Tibial artery (tissue), 4 donors: Measurements from ENCODE around the gene CELA3A.

ENCODE experiments used
- DNase-seq, 2 donors: peaks; one replicate each; pipeline ENCODE4 v3.0.0-alpha.2; 2019
- H3K27ac ChIP-seq, 2 donors: fragments of 200-600 bp; sonication (generic) in 1 of 2; 1 replicate in 1 of 2; 2 replicates in 1 of 2; pipeline ENCODE4 v1.5.1; 2018 to 2019; ENCODE audit warnings: mild to moderate bottlenecking in 1 of 2
- H3K27me3 ChIP-seq, 2 donors: fragments of 200-600 bp; sonication (generic) in 1 of 2; one replicate each; pipeline versions ENCODE4 v1.5.1 to v1.6.0; 2016 to 2019
- H3K36me3 ChIP-seq, 3 donors: fragments of 200-600 bp; sonication (generic) in 2 of 3; one replicate each; pipeline ENCODE4 v1.5.1; 2016 to 2019; ENCODE audit warnings: mild to moderate bottlenecking in 2 of 3
- H3K4me1 ChIP-seq, 4 donors: fragments of 200-600 bp; sonication (generic) in 2 of 4; 1 replicate in 3 of 4; 2 replicates in 1 of 4; pipeline ENCODE4 v1.5.1; 2016 to 2019
- H3K4me3 ChIP-seq, 2 donors: fragments of 200-600 bp; sonication (generic) in 1 of 2; 1 replicate in 1 of 2; 2 replicates in 1 of 2; pipeline ENCODE4 v1.5.1; 2018 to 2019; ENCODE audit warnings: mild to moderate bottlenecking in 2 of 2
- H3K9me3 ChIP-seq, 3 donors: fragments of 200-600 bp; sonication (generic) in 1 of 3; one replicate each; pipeline ENCODE4 v1.5.1; 2016 to 2019
- intact Hi-C: fragments of 100-400 bp; cut with DNase I; formaldehyde crosslinking; loops from one replicate; pipeline ENCODE4 v1.15.0; 2023; ENCODE audit warnings: low total_unique reads
- TF ChIP-seq, protein P1 (sequence below), 2 experiments: fragments of 200-600 bp in 1 of 2; fragments of 450-650 bp in 1 of 2; IDR thresholded peaks; one replicate each; pipeline ENCODE4 v1.5.1; 2017 to 2019; ENCODE audit warnings: antibody characterized with exemption in 2 of 2, mild to moderate bottlenecking in 1 of 2, moderate library complexity in 1 of 2

CELA3A gene, protein sequence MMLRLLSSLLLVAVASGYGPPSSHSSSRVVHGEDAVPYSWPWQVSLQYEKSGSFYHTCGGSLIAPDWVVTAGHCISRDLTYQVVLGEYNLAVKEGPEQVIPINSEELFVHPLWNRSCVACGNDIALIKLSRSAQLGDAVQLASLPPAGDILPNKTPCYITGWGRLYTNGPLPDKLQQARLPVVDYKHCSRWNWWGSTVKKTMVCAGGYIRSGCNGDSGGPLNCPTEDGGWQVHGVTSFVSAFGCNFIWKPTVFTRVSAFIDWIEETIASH

DNA sequence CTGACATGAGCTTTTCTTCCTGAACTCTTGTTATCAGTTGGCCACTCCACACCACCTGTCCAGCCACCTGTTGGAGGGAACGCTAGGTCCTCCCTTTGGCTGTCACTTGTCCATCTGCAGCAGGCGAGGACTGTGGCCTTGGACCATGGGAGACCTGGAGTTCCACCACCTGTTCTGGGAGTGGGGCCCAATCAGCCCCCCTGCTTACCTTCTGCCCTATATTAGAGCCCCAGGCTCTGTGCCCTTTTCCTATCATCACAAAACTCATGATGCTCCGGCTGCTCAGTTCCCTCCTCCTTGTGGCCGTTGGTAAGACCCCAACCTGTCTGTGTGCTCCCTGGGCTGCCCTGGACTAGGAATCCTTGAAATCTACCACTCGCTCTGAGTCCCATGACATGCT, at the start of gene CELA3A:
CELA3A (plus strand) TSS at position 249 of the 400 bp plus-strand sequence; CDS start at position 267, 18 bp downstream.
- Histone ChIP-seq H3K4me3 (no peak within 1 kb of the TSS), H3K27ac (no peak within 1 kb of the TSS), H3K36me3 (no peaks in the 10 kb centered on the region), H3K27me3 (peaks cover 0 to 5% of the 10 kb centered on the region in 2 donors), H3K9me3 (no peaks in the 10 kb centered on the region), H3K4me1 (no peaks in the 10 kb centered on the region)
- TF ChIP-seq, protein P1, sequence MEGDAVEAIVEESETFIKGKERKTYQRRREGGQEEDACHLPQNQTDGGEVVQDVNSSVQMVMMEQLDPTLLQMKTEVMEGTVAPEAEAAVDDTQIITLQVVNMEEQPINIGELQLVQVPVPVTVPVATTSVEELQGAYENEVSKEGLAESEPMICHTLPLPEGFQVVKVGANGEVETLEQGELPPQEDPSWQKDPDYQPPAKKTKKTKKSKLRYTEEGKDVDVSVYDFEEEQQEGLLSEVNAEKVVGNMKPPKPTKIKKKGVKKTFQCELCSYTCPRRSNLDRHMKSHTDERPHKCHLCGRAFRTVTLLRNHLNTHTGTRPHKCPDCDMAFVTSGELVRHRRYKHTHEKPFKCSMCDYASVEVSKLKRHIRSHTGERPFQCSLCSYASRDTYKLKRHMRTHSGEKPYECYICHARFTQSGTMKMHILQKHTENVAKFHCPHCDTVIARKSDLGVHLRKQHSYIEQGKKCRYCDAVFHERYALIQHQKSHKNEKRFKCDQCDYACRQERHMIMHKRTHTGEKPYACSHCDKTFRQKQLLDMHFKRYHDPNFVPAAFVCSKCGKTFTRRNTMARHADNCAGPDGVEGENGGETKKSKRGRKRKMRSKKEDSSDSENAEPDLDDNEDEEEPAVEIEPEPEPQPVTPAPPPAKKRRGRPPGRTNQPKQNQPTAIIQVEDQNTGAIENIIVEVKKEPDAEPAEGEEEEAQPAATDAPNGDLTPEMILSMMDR (IDR thresholded peaks at IDR 0.05) = no peak
- no peak for DNase-seq
- intact Hi-C loops = loop anchor here (2.0 kb wide), 1 partner anchor 27 kb away; no protein-coding TSS in a partner anchor

DNA sequence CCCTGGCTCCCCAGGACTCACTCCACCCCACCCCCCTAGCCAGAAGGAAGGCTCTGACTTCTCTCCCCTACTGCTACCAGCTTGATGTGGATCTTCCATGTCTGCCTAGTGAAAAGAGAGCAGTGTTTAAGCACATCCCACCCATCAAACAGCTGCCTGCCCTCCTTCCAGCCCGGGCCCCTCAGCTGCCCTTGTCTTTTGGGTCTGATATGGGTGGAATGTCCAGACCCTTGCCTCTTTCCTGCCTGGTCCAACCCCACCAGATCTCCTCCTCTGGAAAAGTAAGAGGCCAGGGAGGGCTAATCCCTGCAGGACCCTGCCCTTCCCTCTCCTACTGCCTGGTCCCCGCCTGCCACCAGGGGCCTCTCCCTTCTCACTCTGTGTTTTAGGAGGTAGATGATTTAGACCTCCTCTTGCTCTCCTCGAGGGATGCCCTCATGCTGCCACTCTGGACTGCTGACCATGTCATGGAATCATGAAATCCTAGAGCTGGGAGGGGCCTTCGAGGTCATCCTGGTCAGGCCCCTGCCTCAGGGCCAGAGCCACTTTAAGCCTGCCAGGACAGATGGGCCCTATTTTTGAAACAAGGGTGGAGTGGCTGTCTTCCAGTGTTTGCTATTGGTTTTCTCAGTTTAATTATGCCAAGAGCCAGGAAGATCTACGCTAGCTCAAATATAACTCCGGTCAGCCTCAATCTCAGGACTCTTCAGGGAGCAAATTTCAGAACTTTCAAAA, 48.5 kb upstream of the CELA3A start:
- Histone ChIP-seq H3K36me3 (no peaks in the 10 kb centered on the region), H3K9me3 (no peaks in the 10 kb centered on the region), H3K4me3 (no peak overlapping the region), H3K27ac (no peak overlapping the region), H3K4me1 (peaks cover 0 to 30% (median 26%) of the 10 kb centered on the region in 4 donors), H3K27me3 (no peaks in the 10 kb centered on the region)
- intact Hi-C loops = no loop called here
- TF ChIP-seq, protein P1 (IDR thresholded peaks at IDR 0.05) = no peak
- no peak for DNase-seq

DNA sequence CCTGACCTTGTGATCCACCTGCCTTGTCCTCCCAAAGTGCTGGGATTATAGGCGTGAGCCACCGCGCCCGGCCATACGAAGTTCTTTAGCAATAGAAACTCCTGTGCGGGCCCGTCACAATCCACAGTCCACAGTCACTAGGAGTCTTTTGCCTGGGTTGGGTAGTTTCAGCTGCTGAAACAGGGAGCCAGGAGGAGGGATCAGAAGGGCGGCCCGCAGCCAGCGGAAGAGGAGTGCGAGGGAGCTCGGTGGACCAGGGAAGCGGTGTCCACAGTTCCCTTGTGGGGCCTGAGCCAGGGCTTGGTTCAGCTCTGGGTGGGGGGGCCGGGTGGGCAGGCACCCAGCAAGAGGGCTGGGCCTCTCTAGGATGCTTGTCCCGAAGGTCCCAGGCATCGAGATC, 46.4 kb upstream of the CELA3A start:
- intact Hi-C loops = loop anchor here (5.0 kb wide), 1 partner anchor 83 kb away; no protein-coding TSS in a partner anchor

DNA sequence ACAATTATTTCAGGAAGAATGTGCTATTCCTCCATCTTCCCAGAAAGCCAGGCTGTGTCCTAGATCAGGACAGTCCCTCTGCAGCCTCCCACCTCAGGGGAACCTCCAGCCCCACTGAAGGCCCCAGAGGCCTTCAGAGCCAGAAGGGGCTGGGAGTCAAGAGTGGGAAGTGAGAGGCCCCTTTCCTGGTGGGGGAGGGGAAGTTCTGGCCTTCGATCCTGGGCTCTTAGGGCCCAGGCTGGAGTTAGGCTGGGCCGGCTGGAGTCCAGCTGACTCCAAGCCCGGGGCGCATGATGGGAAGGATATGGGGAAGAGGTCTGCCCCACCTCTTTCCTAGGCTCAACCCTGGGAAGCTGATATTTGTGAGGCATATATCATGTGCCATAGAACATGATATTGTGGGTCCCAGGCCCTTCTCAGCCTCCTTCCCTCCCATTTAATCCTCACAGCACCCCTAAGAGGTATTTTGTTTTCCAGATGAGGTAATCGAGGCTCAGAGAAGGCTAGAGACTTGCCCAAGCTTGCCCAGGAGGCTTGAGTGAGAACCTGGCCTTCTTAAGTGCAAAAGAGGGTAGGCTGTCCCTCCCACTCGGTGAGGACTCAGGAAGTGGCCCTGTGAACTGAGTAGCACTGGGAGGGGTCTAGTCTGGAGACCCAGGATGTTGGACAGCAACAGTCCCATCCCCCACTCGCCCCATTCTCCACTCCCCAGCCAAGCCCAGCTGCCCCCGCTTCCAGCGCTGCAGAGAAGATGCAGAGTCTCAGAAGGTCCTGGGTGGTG, 45.8 kb upstream of the CELA3A start:
- peaks cover 0 to 32% (median 26%) of the 10 kb centered on the region in 4 donors for H3K4me1 ChIP-seq
- peak overlapping the region; percentile 81 to 82 for H3K27ac ChIP-seq
- intact Hi-C loops = loop anchor here (5.0 kb wide), 1 partner anchor 83 kb away; no protein-coding TSS in a partner anchor
- peak in 1 of 2 donors; percentile 44 for DNase-seq
- TF ChIP-seq, protein P1 (IDR thresholded peaks at IDR 0.05) = no peak
- H3K9me3 ChIP-seq = no peaks in the 10 kb centered on the region
- H3K36me3 ChIP-seq = no peaks in the 10 kb centered on the region
- H3K4me3 ChIP-seq = no peak overlapping the region
- no peaks in the 10 kb centered on the region for H3K27me3 ChIP-seq

More for the DNA sequence above, 46.4 kb upstream of the CELA3A start:
- TF ChIP-seq, protein P1 (IDR thresholded peaks at IDR 0.05) = no peak
- no peaks in the 10 kb centered on the region for H3K9me3 ChIP-seq
- DNase-seq = peak; percentile 70 to 77
- no peaks in the 10 kb centered on the region for H3K36me3 ChIP-seq
- H3K4me3 ChIP-seq = no peak overlapping the region
- H3K27me3 ChIP-seq = no peaks in the 10 kb centered on the region
- peak overlapping the region; percentile 81 to 82 for H3K27ac ChIP-seq
- H3K4me1 ChIP-seq = peaks cover 0 to 32% (median 26%) of the 10 kb centered on the region in 4 donors
